Lower leg skin (tissue), 4 donors: ENCODE data around the gene PIK3CA. TPM values are rescaled to one million over a fixed set of nuclear protein-coding genes. Genes with fewer than 3 reads are reported as not detected.

Source experiments
- DNase-seq, 2 donors: peaks; one replicate each; pipeline ENCODE4 v3.0.0-alpha.2; 2019; ENCODE audit warnings: low spot score in 2 of 2
- H3K4me3 ChIP-seq: fragments of 200-600 bp; sonication (generic); 2 replicates; pipeline ENCODE4 v1.5.1; 2017; ENCODE audit warnings: mild to moderate bottlenecking, low read depth; ENCODE audit not compliant: poor library complexity, severe bottlenecking
- POLR2A ChIP-seq, 2 donors: fragments of 450-650 bp; IDR thresholded peaks; one replicate each; pipeline ENCODE4 v1.6.1; 2016 to 2017; ENCODE audit warnings: antibody characterized with exemption in 2 of 2, mild to moderate bottlenecking in 1 of 2, moderate library complexity in 1 of 2
- WGBS, 2 donors: methylation state at CpG; one replicate each; pipeline ENCODE4 v1.1.5; 2018; 5-methylcytosine and 5-hydroxymethylcytosine counted together
- intact Hi-C: fragments of 100-400 bp; cut with DNase I; formaldehyde crosslinking; loops from one replicate; pipeline ENCODE4 v1.15.0; 2023; ENCODE audit warnings: low total_unique reads
- total RNA-seq, 4 donors: library from RNA; depleted of rRNA; stranded (reverse); fragments of >200 nt; gene quantifications; one replicate each; pipeline ENCODE4 v1.1.0, GENCODE V29; 2016
- TF ChIP-seq, protein P1 (sequence below), 3 donors: fragments of 450-650 bp; IDR thresholded peaks; one replicate each; pipeline ENCODE4 v1.5.1; 2016; ENCODE audit warnings: antibody characterized with exemption in 3 of 3, mild to moderate bottlenecking in 3 of 3, moderate library complexity in 2 of 3

Gene PIK3CA
- total RNA-seq, 4 donors from 2014 or later, result 18.4 to 22.4 (median 21.3) TPM

DNA sequence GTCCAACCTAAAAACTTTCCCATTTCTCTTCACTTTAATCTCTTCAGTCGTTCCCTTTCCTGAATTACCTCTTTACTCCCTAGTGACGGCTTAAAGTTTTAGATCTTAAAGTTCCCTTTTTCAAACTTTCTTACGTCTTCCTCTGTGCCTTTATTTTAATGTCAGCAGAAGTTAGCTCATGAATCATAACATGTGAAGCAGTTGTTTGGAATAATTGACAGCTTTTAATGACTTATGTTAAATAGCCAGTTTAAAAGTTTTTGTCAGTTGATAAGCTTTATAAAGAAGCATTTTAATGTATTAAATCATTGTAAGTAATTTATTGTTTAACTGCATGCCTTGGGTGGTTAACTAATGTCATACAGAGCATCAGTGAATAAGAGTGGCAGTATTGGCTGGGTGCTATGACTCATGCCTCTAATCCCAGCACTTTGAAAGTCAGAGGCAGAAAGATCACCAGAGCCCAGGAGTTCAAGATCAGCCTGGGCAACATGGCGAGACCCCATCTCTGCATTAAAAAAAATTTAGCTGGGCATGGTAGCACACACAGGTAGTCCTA, 33.9 kb downstream of the PIK3CA start:
- DNase-seq, result no peak
- H3K4me3 ChIP-seq, result no peak overlapping the region
- intact Hi-C loops, result no loop called here
- TF ChIP-seq POLR2A (IDR thresholded peaks at IDR 0.05), result no peak
- TF ChIP-seq, protein P1, sequence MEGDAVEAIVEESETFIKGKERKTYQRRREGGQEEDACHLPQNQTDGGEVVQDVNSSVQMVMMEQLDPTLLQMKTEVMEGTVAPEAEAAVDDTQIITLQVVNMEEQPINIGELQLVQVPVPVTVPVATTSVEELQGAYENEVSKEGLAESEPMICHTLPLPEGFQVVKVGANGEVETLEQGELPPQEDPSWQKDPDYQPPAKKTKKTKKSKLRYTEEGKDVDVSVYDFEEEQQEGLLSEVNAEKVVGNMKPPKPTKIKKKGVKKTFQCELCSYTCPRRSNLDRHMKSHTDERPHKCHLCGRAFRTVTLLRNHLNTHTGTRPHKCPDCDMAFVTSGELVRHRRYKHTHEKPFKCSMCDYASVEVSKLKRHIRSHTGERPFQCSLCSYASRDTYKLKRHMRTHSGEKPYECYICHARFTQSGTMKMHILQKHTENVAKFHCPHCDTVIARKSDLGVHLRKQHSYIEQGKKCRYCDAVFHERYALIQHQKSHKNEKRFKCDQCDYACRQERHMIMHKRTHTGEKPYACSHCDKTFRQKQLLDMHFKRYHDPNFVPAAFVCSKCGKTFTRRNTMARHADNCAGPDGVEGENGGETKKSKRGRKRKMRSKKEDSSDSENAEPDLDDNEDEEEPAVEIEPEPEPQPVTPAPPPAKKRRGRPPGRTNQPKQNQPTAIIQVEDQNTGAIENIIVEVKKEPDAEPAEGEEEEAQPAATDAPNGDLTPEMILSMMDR (IDR thresholded peaks at IDR 0.05), result no peak
- 61 to 69% methylated on average over 4 of the region's 4 CpGs for WGBS, 2 donors

DNA sequence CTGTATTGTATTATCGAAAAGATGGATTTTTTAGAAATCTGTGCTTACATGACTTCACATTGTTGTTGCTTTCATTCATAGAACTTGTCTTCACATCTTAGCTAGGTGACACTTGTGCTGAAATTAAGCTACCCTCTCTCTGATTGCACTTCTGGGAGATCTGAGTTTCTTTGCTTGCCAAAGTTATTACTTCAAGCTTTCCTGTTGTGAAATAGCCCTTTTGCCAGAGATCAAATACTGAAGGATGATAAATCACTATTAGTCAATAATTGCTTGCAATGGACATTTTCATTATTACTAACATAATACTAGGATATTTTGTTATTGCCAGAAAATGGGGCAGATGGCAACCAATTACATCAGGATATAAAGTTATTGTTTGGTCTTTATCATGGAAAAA, 34.7 kb downstream of the PIK3CA start:
- DNase-seq, result no peak
- 94 to 95% methylated on average over 1 of the region's 1 CpG for WGBS, 2 donors
- TF ChIP-seq POLR2A (IDR thresholded peaks at IDR 0.05), result no peak
- TF ChIP-seq, protein P1 (IDR thresholded peaks at IDR 0.05), result no peak
- intact Hi-C loops, result no loop called here
- no peak overlapping the region for H3K4me3 ChIP-seq

DNA sequence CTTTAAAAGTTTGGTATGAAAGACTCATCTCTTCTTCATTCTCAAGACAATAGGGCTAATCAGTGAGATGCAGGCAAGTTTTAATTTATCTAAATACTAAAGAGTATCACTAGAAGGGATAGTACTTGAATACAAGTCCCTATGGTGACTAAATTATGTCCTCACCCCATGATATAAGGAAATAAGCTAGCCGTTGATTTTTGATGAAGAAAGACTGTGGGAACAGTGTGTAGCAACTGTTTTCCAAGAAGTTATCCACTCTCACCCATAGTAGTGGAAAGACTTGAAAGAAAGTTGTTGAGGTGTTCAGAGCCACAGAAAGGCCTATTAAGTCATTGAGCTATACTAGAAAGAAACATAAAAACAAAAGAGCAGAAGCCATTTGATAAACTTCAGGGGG, 36.7 kb downstream of the PIK3CA start:
- no peak for DNase-seq
- TF ChIP-seq POLR2A (IDR thresholded peaks at IDR 0.05), result no peak
- TF ChIP-seq, protein P1 (IDR thresholded peaks at IDR 0.05), result no peak
- H3K4me3 ChIP-seq, result no peak overlapping the region
- WGBS, 2 donors, result 57 to 59% methylated on average over 1 of the region's 1 CpG
- intact Hi-C loops, result no loop called here

DNA sequence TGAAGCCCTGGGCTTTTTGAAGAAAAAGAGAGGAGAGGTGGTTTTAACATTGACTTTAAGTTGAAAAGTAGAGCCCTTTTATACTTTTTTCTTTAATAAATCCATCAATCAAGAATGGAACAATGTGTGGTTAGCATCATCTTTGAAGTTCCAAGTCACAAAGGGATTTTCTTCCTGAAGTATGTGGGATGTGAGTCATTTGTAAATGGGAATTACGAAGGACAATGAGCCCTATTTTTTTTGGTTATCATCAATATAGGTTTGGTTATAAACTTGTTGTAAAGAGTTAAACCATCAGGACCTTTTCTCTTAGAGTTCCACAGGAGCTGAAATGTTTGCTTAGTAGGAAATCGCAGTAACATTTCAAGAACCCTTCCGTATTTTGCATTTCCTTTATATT, 38.3 kb downstream of the PIK3CA start:
- DNase-seq, result no peak
- WGBS, 2 donors, result 89 to 91% methylated on average over 3 of the region's 3 CpGs

DNA sequence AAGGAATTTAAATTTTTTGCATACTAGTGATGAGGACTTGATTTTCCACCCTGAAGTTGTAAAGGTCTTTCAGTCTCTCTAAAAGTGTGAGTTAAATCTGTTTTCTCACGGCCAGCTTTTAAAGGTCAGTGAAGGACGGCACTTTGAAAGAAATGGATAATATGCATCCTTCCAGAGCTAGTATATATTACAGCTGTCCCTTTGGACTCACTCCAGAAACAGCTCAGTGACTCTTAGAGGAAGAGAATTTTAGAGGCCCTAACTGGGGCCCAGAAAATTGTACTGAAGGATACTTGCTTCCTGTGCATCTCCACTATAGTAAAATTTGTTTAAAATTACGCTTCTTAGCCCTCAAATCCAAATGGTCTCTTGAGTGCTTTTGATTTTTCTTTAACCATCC, 41.6 kb downstream of the PIK3CA start:
- DNase-seq, result no peak
- intact Hi-C loops, result no loop called here
- H3K4me3 ChIP-seq, result no peak overlapping the region
- WGBS, 2 donors, result 64 to 65% methylated on average over 3 of the region's 3 CpGs
- TF ChIP-seq, protein P1 (IDR thresholded peaks at IDR 0.05), result no peak
- no peak for TF ChIP-seq POLR2A (IDR thresholded peaks at IDR 0.05)

More for the DNA sequence above, 38.3 kb downstream of the PIK3CA start:
- no peak overlapping the region for H3K4me3 ChIP-seq
- intact Hi-C loops, result no loop called here
- TF ChIP-seq, protein P1 (IDR thresholded peaks at IDR 0.05), result no peak
- no peak for TF ChIP-seq POLR2A (IDR thresholded peaks at IDR 0.05)

DNA sequence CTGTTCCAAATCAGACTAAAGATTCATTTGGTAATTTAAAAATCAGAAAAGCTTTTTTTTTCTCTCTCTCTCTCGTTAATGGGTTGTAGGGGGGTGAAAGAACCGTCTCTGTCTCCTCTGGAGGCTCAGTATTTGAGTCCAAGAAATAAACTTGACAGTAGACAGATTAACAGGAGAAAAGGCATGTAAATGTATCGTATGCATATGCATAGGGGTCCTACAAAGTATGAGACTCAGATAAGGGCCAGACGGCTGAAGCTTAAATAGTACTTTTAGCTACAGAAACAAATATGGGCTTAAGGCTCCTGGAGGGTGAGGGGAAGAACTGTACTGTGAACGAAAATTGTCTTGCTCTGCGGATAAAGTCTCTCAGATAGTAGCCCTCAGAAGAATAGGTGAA, 42.4 kb downstream of the PIK3CA start:
- H3K4me3 ChIP-seq, result no peak overlapping the region
- intact Hi-C loops, result no loop called here
- no peak for TF ChIP-seq POLR2A (IDR thresholded peaks at IDR 0.05)
- TF ChIP-seq, protein P1 (IDR thresholded peaks at IDR 0.05), result no peak
- no peak for DNase-seq
- 85 to 86% methylated on average over 6 of the region's 6 CpGs for WGBS, 2 donors
